Measurements from ENCODE around the gene PHF21A.
"Not testable (repeated sequence)": the region's sequence is repeated elsewhere in the genome, so short reads cannot be mapped to it uniquely, and the experiment has no call there.

Gene PHF21A

GRCh38 chr11:45902452-45903380, 218.5 kb downstream of the PHF21A start:
- DNase-seq (ENCODE audit: low spot score), result no peak

GRCh38 chr11:45901626-45902025, 219.6 kb downstream of the PHF21A start:
- DNase-seq (ENCODE audit: low spot score), result no peak

GRCh38 chr11:45900916-45901617, 220.2 kb downstream of the PHF21A start:
- no peak for DNase-seq (ENCODE audit: low spot score)

- DNase-seq (ENCODE audit: low spot score), result not testable (repeated sequence)
Observed at GRCh38 chr11:45900175-45900800, 221.0 kb downstream of the PHF21A start.

GRCh38 chr11:45899448-45900174, 221.6 kb downstream of the PHF21A start:
- no peak for DNase-seq (ENCODE audit: low spot score)

- DNase-seq (ENCODE audit: low spot score), result no peak
Observed at GRCh38 chr11:45899086-45899447, 222.2 kb downstream of the PHF21A start.

GRCh38 chr11:45897556-45897955, 223.7 kb downstream of the PHF21A start:
- DNase-seq (ENCODE audit: low spot score), result no peak

- no peak for DNase-seq (ENCODE audit: low spot score)
Observed at GRCh38 chr11:45896422-45896984, 224.8 kb downstream of the PHF21A start.

- DNase-seq (ENCODE audit: low spot score), result no peak
Observed at GRCh38 chr11:45895553-45896259, 225.5 kb downstream of the PHF21A start.

- DNase-seq (ENCODE audit: low spot score), result no peak
Observed at GRCh38 chr11:45894555-45895247, 226.6 kb downstream of the PHF21A start.

GRCh38 chr11:45892856-45893255, 228.4 kb downstream of the PHF21A start:
- DNase-seq (ENCODE audit: low spot score), result no peak

- DNase-seq (ENCODE audit: low spot score), result no peak
Observed at GRCh38 chr11:45890886-45891550, 230.2 kb downstream of the PHF21A start.

GRCh38 chr11:45889966-45890365, 231.3 kb downstream of the PHF21A start:
- no peak for DNase-seq (ENCODE audit: low spot score)

- no peak for DNase-seq (ENCODE audit: low spot score)
Observed at GRCh38 chr11:45889555-45889954, 231.7 kb downstream of the PHF21A start.

- DNase-seq (ENCODE audit: low spot score), result no peak
Observed at GRCh38 chr11:45887587-45887986, 233.7 kb downstream of the PHF21A start.

GRCh38 chr11:45886816-45887520, 234.3 kb downstream of the PHF21A start:
- DNase-seq (ENCODE audit: low spot score), result no peak

- DNase-seq (ENCODE audit: low spot score), result no peak
Observed at GRCh38 chr11:45885921-45886721, 235.1 kb downstream of the PHF21A start.

- peak; percentile 36 for DNase-seq (ENCODE audit: low spot score)
Observed at GRCh38 chr11:45885274-45885920, 235.9 kb downstream of the PHF21A start, which contains the start of gene MAPK8IP1. Gene MAPK8IP1, plus strand, starts transcription at chr11:45885651. Its CDS starts 170 bp downstream, at chr11:45885821.

All from hematopoietic multipotent progenitor cell treated with erythropoietin and hydrocortisone succinate and interleukin-3 and kit ligand, for 15 days (in vitro differentiated cells).